ENCODE results near the gene TMEM163.

DNA sequence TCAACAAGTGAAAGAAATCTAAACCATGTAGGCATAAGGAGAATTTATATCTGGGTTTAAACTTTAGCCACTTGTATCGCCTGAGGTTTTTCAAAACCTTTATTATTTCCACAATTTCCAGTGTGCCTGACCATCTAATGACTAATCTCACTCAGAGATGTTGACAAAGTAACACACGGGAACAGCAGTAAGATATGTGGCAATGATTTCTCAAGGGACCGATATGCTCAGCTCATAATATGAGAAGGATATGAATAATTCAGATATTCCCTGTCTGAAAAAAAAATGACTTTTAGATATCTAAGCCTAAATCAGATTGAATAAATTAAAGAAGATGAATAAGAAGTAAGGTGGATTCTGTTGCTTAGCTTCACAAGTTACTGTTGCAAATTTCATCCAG, 43.5 kb downstream of the TMEM163 start:
- TF ChIP-seq TAF1 (IDR thresholded peaks at IDR 0.05; ENCODE audit: low read depth, low read length) (no peak), POLR2A (IDR thresholded peaks at IDR 0.05; ENCODE audit: low read depth, low read length) (no peak), SPI1 (IDR thresholded peaks at IDR 0.05; ENCODE audit: low read depth, low read length) (no peak)
